Fibroblast of lung (primary cell): ENCODE results near the gene CIZ1. TPM values are rescaled to one million over a fixed set of nuclear protein-coding genes. Genes with fewer than 3 reads are reported as not detected.

Experiments used
- DNase-seq, 2 donors: peaks; one replicate each; pipeline versions ENCODE4 v3.0.0 to v3.0.0-alpha.2; 2010; ENCODE audit warnings: low read depth in 2 of 2
- H2AFZ ChIP-seq: 2 replicates; pipeline ENCODE4 v1.5.1; 2012; ENCODE audit warnings: low read length, control low read depth, inconsistent platforms
- H3K27ac ChIP-seq: 2 replicates; pipeline ENCODE4 v1.5.1; 2011; ENCODE audit warnings: low read length, control low read depth; ENCODE audit not compliant: insufficient read depth
- H3K27me3 ChIP-seq: 2 replicates; pipeline ENCODE4 v1.5.1; 2011; ENCODE audit warnings: mild to moderate bottlenecking, low read length; ENCODE audit not compliant: control insufficient read depth, insufficient read depth
- H3K36me3 ChIP-seq: 2 replicates; pipeline ENCODE4 v1.5.1; 2011; ENCODE audit warnings: low read length; ENCODE audit not compliant: control insufficient read depth, insufficient read depth
- H3K4me1 ChIP-seq: 2 replicates; pipeline ENCODE4 v1.5.1; 2011; ENCODE audit warnings: low read length; ENCODE audit not compliant: control insufficient read depth, insufficient read depth; ENCODE audit errors: extremely low read depth
- H3K4me2 ChIP-seq: 2 replicates; pipeline ENCODE4 v1.5.1; 2011; ENCODE audit warnings: low read length, control low read depth; ENCODE audit not compliant: insufficient read depth; ENCODE audit errors: extremely low read depth
- H3K4me3 ChIP-seq, 4 experiments: fragments of 200-600 bp in 1 of 4; sonication (generic) in 1 of 4; replicated peaks in 1 of 4; 2 replicates each; pipeline ENCODE4 v1.5.1; 2011 to 2016; ENCODE audit warnings: low read length in 4 of 4, low read depth in 3 of 4, mild to moderate bottlenecking in 3 of 4, control low read depth in 2 of 4, inconsistent platforms in 1 of 4, mixed read lengths in 1 of 4; ENCODE audit not compliant: insufficient read depth in 1 of 4; ENCODE audit errors: control extremely low read depth in 1 of 4
- H3K79me2 ChIP-seq: 2 replicates; pipeline ENCODE4 v1.5.1; 2012; ENCODE audit warnings: mild to moderate bottlenecking, low read length, inconsistent platforms; ENCODE audit not compliant: control insufficient read depth, insufficient read depth
- H3K9ac ChIP-seq: 2 replicates; pipeline ENCODE4 v1.5.1; 2011; ENCODE audit warnings: mild to moderate bottlenecking, low read length, control low read depth; ENCODE audit not compliant: insufficient read depth
- H3K9me3 ChIP-seq: 2 replicates; pipeline ENCODE4 v1.5.1; 2012; ENCODE audit warnings: low read depth, low read length; ENCODE audit not compliant: control insufficient read depth, insufficient read depth
- H4K20me1 ChIP-seq: 2 replicates; pipeline ENCODE4 v1.5.1; 2011; ENCODE audit warnings: low read length; ENCODE audit not compliant: control insufficient read depth, insufficient read depth; ENCODE audit errors: extremely low read depth
- EZH2 ChIP-seq: IDR thresholded peaks from 2 replicates; pipeline ENCODE4 v1.5.1; 2012; ENCODE audit warnings: low read length, control low read depth, mild to moderate bottlenecking; ENCODE audit errors: missing control alignments
- polyA plus RNA-seq, 2 donors: library from polyadenylated mRNA; depleted of rRNA in 1 of 2; stranded (reverse) in 1 of 2; unstranded in 1 of 2; fragments of >200 nt; gene quantifications; 2 replicates each; pipeline ENCODE4 v1.2.1, GENCODE V29; 2011 to 2012; ENCODE audit warnings: missing spikeins in 1 of 2
- total RNA-seq: library from RNA; depleted of rRNA; stranded (reverse); fragments of >200 nt; gene quantifications from 2 replicates; pipeline ENCODE4 v1.2.1, GENCODE V29; 2014
- TF ChIP-seq, protein P1 (sequence below), 2 donors: IDR thresholded peaks in 1 of 2; conservative IDR thresholded peaks in 1 of 2; 1 replicate in 1 of 2; 2 replicates in 1 of 2; pipeline ENCODE4 v1.5.1; 2011 to 2012; ENCODE audit warnings: low read length in 2 of 2, control low read depth in 1 of 2, inconsistent platforms in 1 of 2, low read depth in 1 of 2, mild to moderate bottlenecking in 1 of 2

CIZ1 gene
- total and polyA plus RNA-seq, 2 donors (not counting 1 experiment from before 2014, with no cell fraction given) = 26.1 to 27.2 TPM

GRCh38 chr9:128174062-128174461 lies 17.3 kb downstream of the CIZ1 start:
- Histone ChIP-seq H3K27me3 (no peaks in the 10 kb centered on the region), H3K4me3 (no peak overlapping the region), H3K9me3 (no peaks in the 10 kb centered on the region), H3K9ac (no peak overlapping the region), H3K79me2 (no peaks in the 10 kb centered on the region), H2AFZ (no peak overlapping the region), H3K36me3 (peaks cover 34% of the 10 kb centered on the region), H3K27ac (no peak overlapping the region), H4K20me1 (no peaks in the 10 kb centered on the region), H3K4me1 (no peaks in the 10 kb centered on the region), H3K4me2 (no peak overlapping the region)
- no peak for DNase-seq
- no peak for TF ChIP-seq EZH2
- TF ChIP-seq, protein P1, sequence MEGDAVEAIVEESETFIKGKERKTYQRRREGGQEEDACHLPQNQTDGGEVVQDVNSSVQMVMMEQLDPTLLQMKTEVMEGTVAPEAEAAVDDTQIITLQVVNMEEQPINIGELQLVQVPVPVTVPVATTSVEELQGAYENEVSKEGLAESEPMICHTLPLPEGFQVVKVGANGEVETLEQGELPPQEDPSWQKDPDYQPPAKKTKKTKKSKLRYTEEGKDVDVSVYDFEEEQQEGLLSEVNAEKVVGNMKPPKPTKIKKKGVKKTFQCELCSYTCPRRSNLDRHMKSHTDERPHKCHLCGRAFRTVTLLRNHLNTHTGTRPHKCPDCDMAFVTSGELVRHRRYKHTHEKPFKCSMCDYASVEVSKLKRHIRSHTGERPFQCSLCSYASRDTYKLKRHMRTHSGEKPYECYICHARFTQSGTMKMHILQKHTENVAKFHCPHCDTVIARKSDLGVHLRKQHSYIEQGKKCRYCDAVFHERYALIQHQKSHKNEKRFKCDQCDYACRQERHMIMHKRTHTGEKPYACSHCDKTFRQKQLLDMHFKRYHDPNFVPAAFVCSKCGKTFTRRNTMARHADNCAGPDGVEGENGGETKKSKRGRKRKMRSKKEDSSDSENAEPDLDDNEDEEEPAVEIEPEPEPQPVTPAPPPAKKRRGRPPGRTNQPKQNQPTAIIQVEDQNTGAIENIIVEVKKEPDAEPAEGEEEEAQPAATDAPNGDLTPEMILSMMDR (conservative IDR thresholded peaks at IDR 0.05 in 1 of 2, IDR thresholded peaks at IDR 0.05 in 1 of 2; ENCODE audit: low read depth in 1 of 2, low read length in 2 of 2) = no peak

- H3K36me3 ChIP-seq = peaks cover 26% of the 10 kb centered on the region
- no peak overlapping the region for H3K27ac ChIP-seq
- H3K4me2 ChIP-seq = no peak overlapping the region
- H3K4me1 ChIP-seq = no peaks in the 10 kb centered on the region
- no peak overlapping the region for H3K9ac ChIP-seq
- TF ChIP-seq, protein P1 (conservative IDR thresholded peaks at IDR 0.05 in 1 of 2, IDR thresholded peaks at IDR 0.05 in 1 of 2; ENCODE audit: low read depth in 1 of 2, low read length in 2 of 2) = no peak
- no peak for TF ChIP-seq EZH2
- no peak overlapping the region for H3K4me3 ChIP-seq
- H3K79me2 ChIP-seq = no peaks in the 10 kb centered on the region
- H4K20me1 ChIP-seq = no peaks in the 10 kb centered on the region
- no peaks in the 10 kb centered on the region for H3K9me3 ChIP-seq
- DNase-seq = no peak
- H2AFZ ChIP-seq = no peak overlapping the region
- H3K27me3 ChIP-seq = no peaks in the 10 kb centered on the region
These were observed 21.4 kb downstream of the CIZ1 start for GRCh38 chr9:128169925-128170324.

DNA sequence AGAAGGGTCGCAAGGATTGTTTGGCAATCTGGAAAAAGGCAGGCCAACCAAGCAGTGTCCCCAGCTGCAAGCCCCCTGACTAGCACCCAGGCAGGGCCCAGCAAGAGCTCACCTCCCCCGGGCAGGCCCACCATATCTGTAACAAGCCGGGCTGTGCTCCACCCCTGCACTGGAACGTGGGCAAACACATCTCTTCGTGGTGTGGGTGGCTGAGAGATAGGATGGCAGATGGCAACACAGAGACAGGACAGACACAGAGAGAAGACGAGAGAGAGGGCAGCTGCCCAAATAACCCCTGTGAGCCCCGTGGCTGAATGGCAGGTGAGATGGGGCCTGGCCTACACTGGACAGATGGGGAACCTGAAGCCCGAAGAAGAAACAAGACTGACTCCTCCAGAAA lies 21.9 kb downstream of the CIZ1 start:
- H2AFZ ChIP-seq = no peak overlapping the region
- H4K20me1 ChIP-seq = no peaks in the 10 kb centered on the region
- no peaks in the 10 kb centered on the region for H3K9me3 ChIP-seq
- no peak overlapping the region for H3K4me3 ChIP-seq
- H3K4me2 ChIP-seq = no peak overlapping the region
- H3K27me3 ChIP-seq = no peaks in the 10 kb centered on the region
- H3K36me3 ChIP-seq = peaks cover 26% of the 10 kb centered on the region
- no peak for TF ChIP-seq EZH2
- TF ChIP-seq, protein P1 (conservative IDR thresholded peaks at IDR 0.05 in 1 of 2, IDR thresholded peaks at IDR 0.05 in 1 of 2; ENCODE audit: low read depth in 1 of 2, low read length in 2 of 2) = no peak
- no peak overlapping the region for H3K9ac ChIP-seq
- DNase-seq = no peak
- H3K27ac ChIP-seq = no peak overlapping the region
- no peaks in the 10 kb centered on the region for H3K4me1 ChIP-seq
- no peaks in the 10 kb centered on the region for H3K79me2 ChIP-seq
